ENCODE measurements around the gene FAXDC2. TPM values are rescaled to one million over a fixed set of nuclear protein-coding genes. Genes with fewer than 3 reads are reported as not detected.

Gene FAXDC2
- total RNA-seq, 1 donor from 2014 or later, result 72.7 TPM

- no peak for DNase-seq
- Histone ChIP-seq H3K4me1 (peaks cover 21% of the 10 kb centered on the region), H3K27ac (no peak overlapping the region), H3K27me3 (ENCODE audit: low read depth) (no peaks in the 10 kb centered on the region), H3K4me3 (no peak overlapping the region), H3K9me3 (no peaks in the 10 kb centered on the region), H3K36me3 (peaks cover 94% of the 10 kb centered on the region)
- peak; percentile 28 to 31 for ATAC-seq
- TF ChIP-seq CTCF (IDR thresholded peaks at IDR 0.05), result no peak
- intact Hi-C loops (cut with DNase I), result no loop called here
Measured at GRCh38 chr5:154868702-154869101, 18.3 kb upstream of the FAXDC2 start.

GRCh38 chr5:154866841-154867240 is 16.4 kb upstream of the FAXDC2 start:
- H3K4me1 ChIP-seq, result peaks cover 28% of the 10 kb centered on the region
- no peak overlapping the region for H3K27ac ChIP-seq
- H3K9me3 ChIP-seq, result no peaks in the 10 kb centered on the region
- no peak for ATAC-seq
- intact Hi-C loops (cut with DNase I), result no loop called here
- no peak overlapping the region for H3K4me3 ChIP-seq
- TF ChIP-seq CTCF (IDR thresholded peaks at IDR 0.05), result no peak
- DNase-seq, result no peak
- no peaks in the 10 kb centered on the region for H3K27me3 ChIP-seq (ENCODE audit: low read depth)
- H3K36me3 ChIP-seq, result peaks cover 82% of the 10 kb centered on the region

- no peak for TF ChIP-seq CTCF (IDR thresholded peaks at IDR 0.05)
- H3K4me1 ChIP-seq, result peaks cover 40% of the 10 kb centered on the region
- intact Hi-C loops (cut with DNase I), result no loop called here
- H3K36me3 ChIP-seq, result peaks cover 69% of the 10 kb centered on the region
- no peak overlapping the region for H3K27ac ChIP-seq
- ATAC-seq (peak in 1 of 2 donors; percentile 8), DNase-seq (no peak)
- no peaks in the 10 kb centered on the region for H3K27me3 ChIP-seq (ENCODE audit: low read depth)
- H3K9me3 ChIP-seq, result no peaks in the 10 kb centered on the region
- H3K4me3 ChIP-seq, result no peak overlapping the region
Measured at GRCh38 chr5:154865466-154866184, 15.2 kb upstream of the FAXDC2 start.

- Histone ChIP-seq H3K27me3 (ENCODE audit: low read depth) (no peaks in the 10 kb centered on the region), H3K9me3 (no peaks in the 10 kb centered on the region), H3K4me1 (peaks cover 52% of the 10 kb centered on the region), H3K36me3 (peaks cover 54% of the 10 kb centered on the region), H3K27ac (no peak overlapping the region), H3K4me3 (no peak overlapping the region)
- no peak for DNase-seq
- ATAC-seq, result no peak
- intact Hi-C loops (cut with DNase I), result no loop called here
- TF ChIP-seq CTCF (IDR thresholded peaks at IDR 0.05), result no peak
Measured at GRCh38 chr5:154863291-154864080, 13.1 kb upstream of the FAXDC2 start.

GRCh38 chr5:154862766-154863165 is 12.4 kb upstream of the FAXDC2 start:
- Histone ChIP-seq H3K4me3 (no peak overlapping the region), H3K4me1 (peaks cover 52% of the 10 kb centered on the region), H3K9me3 (no peaks in the 10 kb centered on the region), H3K36me3 (peaks cover 47% of the 10 kb centered on the region), H3K27ac (no peak overlapping the region), H3K27me3 (ENCODE audit: low read depth) (no peaks in the 10 kb centered on the region)
- intact Hi-C loops (cut with DNase I), result no loop called here
- ATAC-seq, result no peak
- TF ChIP-seq CTCF (IDR thresholded peaks at IDR 0.05), result no peak
- DNase-seq, result no peak

All from lower lobe of right lung (tissue), 2 donors.